Trophoblast cell (in vitro differentiated cells and primary cell): Measurements from ENCODE around the gene FBXO31.

Source experiments
- DNase-seq, 2 donors: peaks; one replicate each; pipeline ENCODE4 v3.0.0-alpha.2; 2016
- H2AFZ ChIP-seq: 2 replicates; pipeline ENCODE4 v1.6.1; 2013; ENCODE audit warnings: low read length, moderate library complexity, mild to moderate bottlenecking; ENCODE audit not compliant: insufficient read depth, poor library complexity
- H2AK5ac ChIP-seq: 2 replicates; pipeline ENCODE4 v1.6.1; 2013; ENCODE audit warnings: mild to moderate bottlenecking, low read length
- H2BK120ac ChIP-seq: 2 replicates; pipeline ENCODE4 v1.6.1; 2013; ENCODE audit warnings: low read length, mild to moderate bottlenecking, moderate library complexity; ENCODE audit not compliant: insufficient read depth, poor library complexity
- H2BK12ac ChIP-seq: 2 replicates; pipeline ENCODE4 v1.6.1; 2013; ENCODE audit warnings: mild to moderate bottlenecking, low read length, moderate library complexity
- H2BK5ac ChIP-seq: 2 replicates; pipeline ENCODE4 v1.6.1; 2013; ENCODE audit warnings: low read length, low read depth, moderate library complexity, mild to moderate bottlenecking; ENCODE audit not compliant: poor library complexity
- H3K14ac ChIP-seq: 2 replicates; pipeline ENCODE4 v1.6.1; 2013; ENCODE audit warnings: mild to moderate bottlenecking, low read length
- H3K18ac ChIP-seq: 2 replicates; pipeline ENCODE4 v1.6.1; 2013; ENCODE audit warnings: mild to moderate bottlenecking, low read length
- H3K23ac ChIP-seq: 2 replicates; pipeline ENCODE4 v1.6.1; 2013; ENCODE audit warnings: low read length
- H3K27ac ChIP-seq: 2 replicates; pipeline ENCODE4 v1.5.1; 2013; ENCODE audit warnings: low read depth, mild to moderate bottlenecking, inconsistent platforms, low read length, moderate library complexity
- H3K27me3 ChIP-seq: 2 replicates; pipeline ENCODE4 v1.6.1; 2013; ENCODE audit warnings: inconsistent platforms, mild to moderate bottlenecking, low read length, moderate library complexity; ENCODE audit not compliant: insufficient read depth
- H3K36me3 ChIP-seq, 2 experiments: 1 replicate in 1 of 2; 2 replicates in 1 of 2; pipeline ENCODE4 v1.6.1; 2013; ENCODE audit warnings: low read length in 2 of 2, mild to moderate bottlenecking in 2 of 2, moderate library complexity in 1 of 2; ENCODE audit not compliant: insufficient read depth in 2 of 2, control insufficient read depth in 1 of 2
- H3K4ac ChIP-seq: 2 replicates; pipeline ENCODE4 v1.6.1; 2013; ENCODE audit warnings: low read depth, mild to moderate bottlenecking, low read length, moderate library complexity
- H3K4me1 ChIP-seq, 2 experiments: 1 replicate in 1 of 2; 2 replicates in 1 of 2; pipeline ENCODE4 v1.6.1; 2013; ENCODE audit warnings: low read length in 2 of 2, mild to moderate bottlenecking in 2 of 2, moderate library complexity in 1 of 2; ENCODE audit not compliant: insufficient read depth in 2 of 2, control insufficient read depth in 1 of 2
- H3K4me2 ChIP-seq: 2 replicates; pipeline ENCODE4 v1.6.1; 2013; ENCODE audit warnings: inconsistent platforms, mild to moderate bottlenecking, low read length, moderate library complexity
- H3K4me3 ChIP-seq: 2 replicates; pipeline ENCODE4 v1.5.1; 2013; ENCODE audit warnings: mild to moderate bottlenecking, low read depth, low read length, inconsistent platforms
- H3K79me1 ChIP-seq: one replicate; pipeline ENCODE4 v1.6.1; 2013; ENCODE audit warnings: low read length
- H3K79me2 ChIP-seq: 2 replicates; pipeline ENCODE4 v1.6.1; 2013; ENCODE audit warnings: low read length, mild to moderate bottlenecking; ENCODE audit not compliant: control insufficient read depth, insufficient read depth, poor library complexity
- H3K9ac ChIP-seq: 2 replicates; pipeline ENCODE4 v1.6.1; 2013; ENCODE audit warnings: mild to moderate bottlenecking, low read length
- H3K9me3 ChIP-seq: 2 replicates; pipeline ENCODE4 v1.6.1; 2013; ENCODE audit warnings: low read depth, mild to moderate bottlenecking, control low read depth, inconsistent platforms, low read length; ENCODE audit not compliant: insufficient read depth
- H4K12ac ChIP-seq: 2 replicates; pipeline ENCODE4 v1.6.1; 2013; ENCODE audit warnings: low read depth, mild to moderate bottlenecking, low read length, moderate library complexity
- H4K8ac ChIP-seq: 2 replicates; pipeline ENCODE4 v1.6.1; 2013; ENCODE audit warnings: low read depth, mild to moderate bottlenecking, low read length, moderate library complexity
- H4K91ac ChIP-seq: one replicate; pipeline ENCODE4 v1.6.1; 2013; ENCODE audit warnings: low read depth, mild to moderate bottlenecking, low read length, moderate library complexity
- WGBS: extraction: QIAGEN DNeasy Blood & Tissue Kit; methylation state at CpG from one replicate; pipeline ENCODE4 v1.1.7; 2013; ENCODE audit warnings: missing lambda C conversion rate; ENCODE audit not compliant: insufficient read length, insufficient coverage; ENCODE audit errors: extremely low coverage; 5-methylcytosine and 5-hydroxymethylcytosine counted together

Gene FBXO31

GRCh38 chr16:87421003-87421912 lies 37.7 kb upstream of the FBXO31 start:
- H3K27me3 ChIP-seq = no peaks in the 10 kb centered on the region
- no peak overlapping the region for H4K12ac ChIP-seq
- H3K14ac ChIP-seq = no peak overlapping the region
- no peak overlapping the region for H4K91ac ChIP-seq
- no peak overlapping the region for H3K4me2 ChIP-seq
- H3K27ac ChIP-seq = no peak overlapping the region
- no peaks in the 10 kb centered on the region for H3K79me2 ChIP-seq
- no peak overlapping the region for H3K9ac ChIP-seq
- H4K8ac ChIP-seq = no peak overlapping the region
- H2BK12ac ChIP-seq = no peak overlapping the region
- no peak overlapping the region for H2AK5ac ChIP-seq
- no peak overlapping the region for H2AFZ ChIP-seq
- H3K36me3 ChIP-seq = peaks cover 27 to 41% of the 10 kb centered on the region in 2 experiments
- no peaks in the 10 kb centered on the region for H3K4me1 ChIP-seq
- no CpG with 5 or more reads among the region's 25 CpGs for WGBS
- DNase-seq = no peak
- H3K9me3 ChIP-seq = no peaks in the 10 kb centered on the region
- H3K4ac ChIP-seq = no peak overlapping the region
- H3K4me3 ChIP-seq = no peak overlapping the region
- H2BK5ac ChIP-seq = no peak overlapping the region
- H3K23ac ChIP-seq = no peak overlapping the region
- no peak overlapping the region for H3K18ac ChIP-seq
- H3K79me1 ChIP-seq = no peaks in the 10 kb centered on the region
- H2BK120ac ChIP-seq = no peak overlapping the region

DNA sequence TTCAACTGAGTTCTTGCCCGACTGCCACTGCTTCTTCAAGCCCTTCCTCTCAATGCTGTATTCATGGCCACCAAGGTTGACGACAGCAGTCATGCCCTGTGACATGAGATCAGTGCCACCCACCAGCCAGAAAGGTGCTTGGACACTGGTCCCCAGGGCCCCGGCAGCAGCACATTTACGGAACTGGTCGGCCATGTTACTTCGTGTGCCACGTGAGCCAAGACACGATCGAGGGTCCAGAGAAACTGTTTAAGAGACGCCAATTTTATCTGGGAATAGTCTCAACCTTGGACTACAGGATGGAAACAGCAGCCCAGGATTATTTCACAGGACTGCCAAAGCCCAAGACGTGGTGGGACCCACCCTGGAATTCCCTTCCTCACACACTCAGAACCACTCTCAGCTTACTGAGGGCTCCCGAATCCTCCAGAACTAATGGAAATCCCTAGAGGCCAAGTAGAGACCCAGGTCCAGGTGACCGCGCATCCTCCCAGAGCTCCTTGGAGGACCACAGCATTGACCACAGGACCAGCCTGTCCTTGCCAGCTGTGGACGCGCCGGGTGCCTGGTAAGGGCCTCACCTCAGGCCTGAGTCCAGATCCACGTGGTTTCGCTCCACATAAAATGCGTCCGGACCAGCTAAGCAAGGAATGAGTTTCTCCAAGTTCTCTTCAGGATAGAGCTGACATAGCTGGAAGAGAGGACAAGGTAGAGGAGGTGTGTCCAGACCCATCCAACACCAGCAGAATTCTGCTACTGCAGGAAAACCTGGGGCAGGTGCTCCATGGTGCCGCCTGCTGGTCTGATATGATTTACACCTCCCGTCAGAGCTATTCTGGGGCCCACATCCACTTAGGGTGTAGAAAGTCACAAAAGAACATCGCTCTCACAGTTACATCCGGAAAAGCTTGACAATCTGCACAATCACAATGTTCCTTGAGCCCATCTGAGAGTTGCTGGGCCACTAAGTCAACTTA lies 36.7 kb upstream of the FBXO31 start:
- no peak overlapping the region for H3K18ac ChIP-seq
- no peaks in the 10 kb centered on the region for H3K4me1 ChIP-seq
- no peak overlapping the region for H4K91ac ChIP-seq
- H3K79me1 ChIP-seq = no peaks in the 10 kb centered on the region
- H4K12ac ChIP-seq = no peak overlapping the region
- H3K4ac ChIP-seq = no peak overlapping the region
- no peak overlapping the region for H2AK5ac ChIP-seq
- DNase-seq = no peak
- H3K27ac ChIP-seq = no peak overlapping the region
- no peak overlapping the region for H2BK120ac ChIP-seq
- H3K79me2 ChIP-seq = no peaks in the 10 kb centered on the region
- peaks cover 29 to 44% of the 10 kb centered on the region in 2 experiments for H3K36me3 ChIP-seq
- H4K8ac ChIP-seq = no peak overlapping the region
- no peak overlapping the region for H3K23ac ChIP-seq
- WGBS = no CpG with 5 or more reads among the region's 25 CpGs
- H3K9ac ChIP-seq = no peak overlapping the region
- H3K9me3 ChIP-seq = no peaks in the 10 kb centered on the region
- no peak overlapping the region for H2AFZ ChIP-seq
- H3K27me3 ChIP-seq = no peaks in the 10 kb centered on the region
- no peak overlapping the region for H3K4me3 ChIP-seq
- no peak overlapping the region for H2BK5ac ChIP-seq
- no peak overlapping the region for H3K4me2 ChIP-seq
- no peak overlapping the region for H3K14ac ChIP-seq
- no peak overlapping the region for H2BK12ac ChIP-seq

- Histone ChIP-seq H3K27ac (no peak overlapping the region), H3K79me1 (no peaks in the 10 kb centered on the region), H3K27me3 (no peaks in the 10 kb centered on the region), H3K18ac (no peak overlapping the region), H3K9me3 (no peaks in the 10 kb centered on the region), H3K4me2 (no peak overlapping the region), H4K91ac (no peak overlapping the region), H3K9ac (no peak overlapping the region), H2AFZ (no peak overlapping the region), H3K23ac (no peak overlapping the region), H2BK12ac (no peak overlapping the region), H3K4me3 (no peak overlapping the region), H3K36me3 (peaks cover 37 to 42% of the 10 kb centered on the region in 2 experiments), H2BK5ac (no peak overlapping the region), H2BK120ac (no peak overlapping the region), H2AK5ac (no peak overlapping the region), H3K4ac (no peak overlapping the region), H4K8ac (no peak overlapping the region), H3K14ac (no peak overlapping the region), H3K4me1 (no peaks in the 10 kb centered on the region), H4K12ac (no peak overlapping the region), H3K79me2 (no peaks in the 10 kb centered on the region)
- no peak for DNase-seq
- no CpG with 5 or more reads among the region's 6 CpGs for WGBS
Measured at GRCh38 chr16:87418644-87419043, 35.1 kb upstream of the FBXO31 start.

GRCh38 chr16:87418216-87418615 lies 34.6 kb upstream of the FBXO31 start:
- H3K27me3 ChIP-seq = no peaks in the 10 kb centered on the region
- no peaks in the 10 kb centered on the region for H3K79me1 ChIP-seq
- no peak overlapping the region for H3K9ac ChIP-seq
- H3K14ac ChIP-seq = no peak overlapping the region
- H2BK5ac ChIP-seq = no peak overlapping the region
- no peak overlapping the region for H3K18ac ChIP-seq
- H4K8ac ChIP-seq = no peak overlapping the region
- H3K4me1 ChIP-seq = no peaks in the 10 kb centered on the region
- H3K79me2 ChIP-seq = no peaks in the 10 kb centered on the region
- no peak for DNase-seq
- H2BK120ac ChIP-seq = no peak overlapping the region
- WGBS = no CpG with 5 or more reads among the region's 18 CpGs
- H3K4ac ChIP-seq = no peak overlapping the region
- H2AFZ ChIP-seq = no peak overlapping the region
- H3K9me3 ChIP-seq = no peaks in the 10 kb centered on the region
- H4K12ac ChIP-seq = no peak overlapping the region
- H2AK5ac ChIP-seq = no peak overlapping the region
- H3K23ac ChIP-seq = no peak overlapping the region
- H3K27ac ChIP-seq = no peak overlapping the region
- H3K4me2 ChIP-seq = no peak overlapping the region
- H3K36me3 ChIP-seq = peaks cover 38 to 43% of the 10 kb centered on the region in 2 experiments
- H2BK12ac ChIP-seq = no peak overlapping the region
- H3K4me3 ChIP-seq = no peak overlapping the region
- no peak overlapping the region for H4K91ac ChIP-seq
